Activated CD4-positive, alpha-beta T cell treated with anti-CD3 and anti-CD28 coated beads, Interleukin-2, amount 50 U/mL, for 4 hours (primary cell): Measurements from ENCODE around the gene SELENOS.

ENCODE experiments used
- DNase-seq, 2 experiments: peaks; one replicate each; pipeline ENCODE4 v3.0.0-alpha.2; 2020

SELENOS gene

DNA sequence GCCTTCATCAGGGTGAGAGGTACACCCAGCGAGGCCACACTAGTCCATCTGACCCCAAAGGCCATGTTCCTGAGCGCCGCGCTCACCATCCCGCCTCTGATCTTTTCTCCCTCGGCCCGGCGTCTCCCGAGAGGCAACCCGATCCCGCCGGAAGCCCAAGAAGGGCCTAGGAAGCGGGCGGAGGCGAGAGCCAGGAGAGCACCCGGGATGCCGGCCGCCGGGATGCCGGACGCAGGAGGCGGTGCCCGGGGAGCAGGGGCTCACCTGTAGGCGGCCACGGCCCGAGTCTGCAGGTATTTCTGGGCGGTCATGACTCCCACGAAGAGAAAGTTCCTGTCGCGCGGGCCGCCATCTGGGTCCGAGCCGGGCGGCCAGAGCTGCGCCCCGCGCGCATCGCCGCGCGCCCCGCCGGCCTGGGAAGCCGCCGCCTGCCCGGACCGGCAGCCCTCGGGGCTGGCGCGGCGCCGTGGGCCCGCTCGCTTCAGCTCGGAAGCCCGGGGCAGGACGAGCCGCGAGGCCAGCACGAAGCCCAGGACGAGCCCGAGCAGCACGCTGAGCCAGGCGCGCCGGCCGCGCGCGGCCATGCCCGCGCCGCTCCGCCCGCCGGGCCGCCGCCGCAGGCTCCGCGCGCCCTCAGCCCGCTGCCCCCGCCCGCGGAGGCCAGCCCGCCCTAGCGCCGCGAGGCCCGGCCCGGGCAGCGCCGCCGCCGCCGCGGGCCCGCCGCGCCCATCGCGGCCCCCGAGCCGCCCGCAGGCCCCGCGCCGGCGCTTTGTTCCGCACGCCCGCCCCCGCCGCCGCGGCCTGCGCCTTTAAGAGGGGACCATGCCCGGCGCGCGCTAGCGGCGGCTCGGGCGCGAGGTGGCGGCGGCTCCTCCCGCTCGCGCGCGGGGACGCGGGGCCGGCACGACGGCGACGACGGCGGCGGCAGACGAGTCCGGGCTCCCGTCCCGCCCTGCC is 26.1 kb downstream of the SELENOS start:
- DNase-seq, result peak in 1 of 2 experiments; percentile 29

DNA sequence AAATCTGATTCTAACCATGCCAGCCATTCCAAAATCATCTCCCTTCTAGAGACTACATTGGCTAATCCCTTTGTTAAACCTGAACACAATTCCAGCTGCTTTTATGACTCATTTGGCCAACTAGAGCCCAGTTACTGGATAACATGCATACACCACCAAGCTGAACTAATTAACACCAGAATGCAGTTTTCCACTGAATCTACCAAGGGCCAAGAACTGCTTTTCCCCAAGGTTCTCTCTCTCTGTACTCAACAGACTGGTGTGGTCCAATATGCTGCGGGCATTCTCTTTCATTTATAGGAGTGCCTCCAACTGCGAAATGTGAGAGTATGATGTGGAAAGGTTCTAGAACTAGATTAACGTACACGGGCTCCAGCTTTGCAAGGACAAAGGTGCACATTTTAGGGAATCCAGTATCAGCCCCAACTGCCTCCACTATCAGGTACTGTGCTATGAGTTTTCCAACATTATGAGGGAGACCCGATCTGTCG is 26.9 kb downstream of the SELENOS start:
- no peak for DNase-seq

DNA sequence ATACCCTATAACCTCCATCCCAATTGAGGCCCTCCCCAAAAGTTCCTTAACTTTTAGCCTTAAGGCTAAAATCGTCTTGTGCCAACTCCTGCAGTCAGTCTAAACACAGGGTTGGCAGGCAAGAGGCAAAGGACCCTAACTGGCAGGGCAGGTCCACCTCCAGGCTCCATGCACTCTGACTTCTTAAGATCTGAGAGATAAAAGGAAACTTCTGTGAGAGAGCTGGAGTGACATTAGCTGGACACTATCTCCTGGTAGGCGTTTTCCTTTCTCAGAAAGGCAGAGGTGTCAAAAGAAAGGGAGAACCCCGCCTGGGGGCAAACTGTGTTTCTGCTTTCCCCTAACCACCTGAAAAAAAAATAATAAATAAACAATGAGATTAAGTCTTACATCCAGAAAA is 29.0 kb downstream of the SELENOS start:
- no peak for DNase-seq

DNA sequence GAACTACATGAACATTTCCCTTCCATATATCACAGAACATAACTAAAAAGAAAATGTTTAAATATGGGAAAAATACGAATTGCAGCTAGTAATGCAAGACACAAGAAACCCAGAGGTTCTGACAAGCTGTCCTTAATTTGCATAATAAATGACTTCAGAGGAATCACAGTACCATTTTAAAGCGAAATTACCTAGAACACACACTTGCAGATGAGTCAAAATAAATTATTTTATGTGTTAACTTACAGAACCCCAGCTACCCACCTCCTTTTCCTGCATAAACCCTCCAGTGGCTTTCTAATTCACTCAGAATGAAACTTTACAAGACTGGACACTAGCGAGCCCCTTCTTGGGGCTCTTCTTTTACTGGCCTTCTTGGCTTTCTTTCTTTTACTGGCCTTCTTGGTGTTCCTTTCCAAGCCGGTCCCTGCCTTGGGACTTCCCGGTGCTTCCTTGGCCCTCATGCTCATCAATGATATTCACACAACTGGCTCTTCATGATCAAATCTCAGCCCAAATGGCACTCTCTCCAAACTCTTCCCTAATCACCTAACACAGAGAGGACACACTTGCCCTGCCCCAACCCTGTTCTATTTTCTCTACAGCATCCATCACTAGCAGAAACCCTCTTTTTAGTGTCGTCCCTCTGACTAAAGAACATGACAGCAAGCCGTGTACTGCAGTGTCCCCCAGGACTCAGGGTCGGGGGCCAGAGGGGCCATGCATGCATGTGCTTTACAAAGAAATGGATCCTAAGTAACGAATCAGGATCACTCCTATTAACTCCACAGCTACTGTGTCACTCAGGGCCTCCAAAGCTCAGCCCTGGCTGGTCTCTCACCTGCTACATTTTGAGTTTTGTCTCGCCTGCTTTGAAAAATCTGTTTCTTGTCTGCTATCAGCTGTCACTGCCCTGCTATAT is 30.2 kb downstream of the SELENOS start:
- DNase-seq, result no peak

DNA sequence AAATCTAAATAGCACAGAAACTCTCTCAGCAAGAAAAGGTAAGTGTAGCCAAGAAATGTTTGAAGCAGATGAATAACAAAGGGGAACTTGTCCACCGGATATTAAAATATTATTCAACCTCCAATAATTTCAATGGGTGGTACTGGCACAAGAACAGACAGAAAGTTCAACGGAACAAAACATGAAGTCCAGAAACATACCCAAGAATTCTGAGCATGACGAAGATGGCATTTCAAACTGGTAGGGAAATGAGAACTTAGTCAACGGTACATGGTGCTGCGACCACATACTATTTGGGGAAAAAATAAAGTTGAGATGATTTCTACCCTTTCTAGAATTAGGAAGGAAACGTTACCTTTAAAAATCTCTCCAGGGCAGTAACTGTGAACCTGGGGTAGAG is 30.9 kb downstream of the SELENOS start:
- DNase-seq, result no peak

DNA sequence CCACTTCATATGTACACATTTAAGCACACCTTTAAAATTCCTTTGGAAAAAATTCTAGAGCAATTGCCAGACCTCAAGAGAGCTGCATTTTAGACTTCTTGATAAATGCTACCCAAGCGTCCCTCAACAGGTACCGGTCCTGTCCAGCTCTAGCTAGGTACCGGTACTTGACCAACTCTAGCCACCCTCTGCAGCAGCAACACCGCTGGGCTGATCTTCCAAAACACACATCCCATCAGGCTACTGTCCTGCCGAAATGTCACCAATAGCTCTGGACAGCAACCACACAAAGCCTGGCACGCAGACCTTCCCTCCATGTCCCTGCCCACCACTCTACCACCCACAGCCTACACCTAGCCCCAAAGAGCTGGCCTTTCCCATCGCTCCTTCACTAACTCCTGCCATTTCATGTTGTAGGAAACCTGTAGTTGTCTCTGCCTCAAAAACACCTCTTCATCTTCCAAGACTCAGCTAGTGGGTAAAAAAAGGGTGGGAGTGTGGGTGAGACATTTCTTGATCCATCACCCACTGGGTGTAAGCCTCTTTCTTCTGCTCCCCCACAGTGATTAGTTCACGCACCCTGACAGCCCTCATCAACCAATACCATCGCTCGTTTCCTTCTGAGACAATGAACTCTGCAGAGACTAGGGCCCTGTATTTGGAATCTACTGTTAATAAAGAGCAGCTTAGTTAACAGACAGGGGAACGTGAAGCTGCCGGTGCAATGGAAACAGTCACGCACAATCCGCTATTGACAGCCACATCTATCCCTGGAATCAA is 32.2 kb downstream of the SELENOS start:
- no peak for DNase-seq

DNA sequence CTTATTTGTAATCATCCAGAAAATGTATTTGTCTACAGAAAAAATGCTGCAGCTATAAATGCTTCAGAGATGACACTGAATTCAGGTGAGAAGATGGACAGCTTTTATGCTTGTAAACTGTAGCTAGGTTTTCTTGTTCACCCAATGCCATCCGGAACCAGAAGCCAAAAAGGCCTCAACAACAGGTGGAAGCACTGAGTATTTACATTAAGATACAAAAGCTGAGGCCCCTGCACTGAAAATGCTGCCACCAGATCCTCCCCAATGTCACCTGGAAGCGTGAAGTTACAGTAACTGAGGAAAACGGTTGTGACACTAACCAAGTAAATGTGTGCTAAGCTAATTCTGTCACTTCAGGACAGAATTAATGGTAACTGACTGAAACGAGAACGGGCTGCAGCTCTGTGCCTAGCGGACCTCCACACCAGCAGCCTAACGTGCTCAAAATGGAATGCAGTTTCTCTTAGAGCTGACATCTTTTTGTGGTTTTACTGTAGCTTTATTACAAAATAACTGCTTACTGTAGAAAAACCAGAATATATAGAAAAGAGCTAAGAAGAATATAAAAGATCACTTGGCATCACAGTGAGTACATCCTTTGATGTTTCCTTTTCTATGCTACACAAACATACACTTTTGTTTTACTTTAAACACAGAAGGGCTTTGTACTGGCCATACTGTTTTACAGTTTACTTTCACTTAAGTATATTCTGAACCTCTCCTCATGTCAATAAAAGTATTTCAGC is 33.1 kb downstream of the SELENOS start:
- no peak for DNase-seq

DNA sequence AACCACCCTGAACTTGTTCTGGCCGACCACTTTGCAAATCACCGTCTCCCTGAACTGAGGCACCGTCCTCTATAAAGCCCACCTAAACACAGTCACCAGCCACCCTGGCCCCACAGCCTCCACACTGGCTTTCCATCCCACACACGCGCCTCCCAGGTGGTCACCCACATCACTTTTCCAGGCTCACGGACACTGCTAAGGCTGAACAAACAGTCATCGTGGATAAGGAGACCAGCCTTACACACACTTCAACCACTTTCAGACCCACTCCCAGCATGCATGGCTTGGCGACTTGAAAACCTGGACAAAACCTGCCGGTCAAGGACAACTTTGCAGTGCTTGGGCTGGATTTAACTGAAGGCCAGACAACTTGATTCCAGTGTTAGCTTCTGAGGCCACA is 33.9 kb downstream of the SELENOS start:
- no peak for DNase-seq

DNA sequence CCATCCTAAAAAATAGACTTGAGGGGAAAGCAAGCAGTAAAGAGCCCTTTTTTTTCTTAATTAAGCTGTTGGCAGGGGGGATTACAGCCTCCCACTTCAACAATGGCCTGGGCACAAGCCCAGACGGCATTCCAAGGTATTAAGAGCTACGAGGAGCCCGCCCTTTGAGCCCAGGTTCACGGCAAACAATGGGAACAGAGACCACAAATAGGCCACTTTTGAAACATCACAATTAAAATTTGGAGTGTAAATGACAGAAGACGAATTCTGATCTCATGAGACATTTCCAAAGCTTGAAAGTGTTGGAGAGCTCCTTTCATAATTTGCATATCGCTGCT is 34.3 kb downstream of the SELENOS start:
- no peak for DNase-seq

DNA sequence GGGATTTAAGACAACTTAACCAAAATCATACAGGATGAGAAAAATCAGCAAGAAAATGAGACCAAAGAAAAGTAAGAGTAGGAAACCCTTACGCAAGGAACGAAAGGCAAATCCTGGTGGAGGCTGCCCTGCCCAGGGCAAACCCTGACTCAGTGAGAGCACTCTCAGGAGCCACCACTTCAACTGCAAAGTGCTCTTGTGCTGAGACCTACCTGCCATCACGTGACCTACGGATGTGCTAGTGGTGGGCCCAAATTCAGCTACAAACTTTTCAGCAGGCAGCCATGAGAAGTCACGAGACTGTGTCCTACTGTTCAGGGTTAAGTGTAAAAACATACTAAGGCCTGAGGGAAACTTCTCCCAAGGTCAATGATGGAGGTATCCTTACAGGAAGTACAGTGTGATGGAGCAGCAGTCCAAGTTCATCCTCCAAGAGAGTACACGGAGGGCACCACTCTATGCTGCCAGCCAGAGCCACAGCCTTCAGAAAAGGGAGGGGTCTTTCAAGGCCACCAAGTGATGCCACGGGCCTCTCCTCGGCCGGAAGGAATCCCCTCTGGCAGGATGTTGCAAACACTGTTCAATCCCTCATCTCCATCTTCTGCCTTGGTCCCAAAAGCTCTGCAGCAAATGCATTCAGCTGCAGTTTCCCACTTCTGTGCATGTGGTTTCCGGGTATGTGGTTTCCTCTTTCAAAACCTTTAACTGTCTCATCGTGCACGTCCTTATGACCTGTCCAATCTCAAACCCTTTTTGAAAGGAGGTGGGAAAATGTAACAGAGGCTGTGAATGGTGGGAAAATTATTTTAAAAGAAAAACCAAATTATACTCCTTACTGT is 34.9 kb downstream of the SELENOS start:
- DNase-seq, result no peak

DNA sequence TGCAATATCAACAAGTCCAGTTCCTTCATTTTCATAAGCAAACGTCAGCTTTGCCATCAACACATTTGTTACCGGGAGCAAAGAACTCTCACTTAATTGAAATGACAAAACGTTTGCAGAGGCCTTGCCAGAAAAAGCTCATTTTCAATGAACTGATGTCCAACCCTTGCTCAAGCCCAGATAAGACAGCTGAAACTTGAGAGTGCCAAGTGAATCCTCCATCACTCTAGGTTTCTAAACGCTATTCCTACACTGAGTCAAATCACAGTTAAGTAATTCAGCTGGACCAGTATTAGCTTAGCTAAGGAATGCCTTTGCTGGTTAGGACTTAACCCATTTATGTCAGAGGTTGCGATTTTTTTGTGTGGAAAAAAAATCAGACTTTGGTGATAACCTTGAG is 36.9 kb downstream of the SELENOS start:
- DNase-seq, result no peak

DNA sequence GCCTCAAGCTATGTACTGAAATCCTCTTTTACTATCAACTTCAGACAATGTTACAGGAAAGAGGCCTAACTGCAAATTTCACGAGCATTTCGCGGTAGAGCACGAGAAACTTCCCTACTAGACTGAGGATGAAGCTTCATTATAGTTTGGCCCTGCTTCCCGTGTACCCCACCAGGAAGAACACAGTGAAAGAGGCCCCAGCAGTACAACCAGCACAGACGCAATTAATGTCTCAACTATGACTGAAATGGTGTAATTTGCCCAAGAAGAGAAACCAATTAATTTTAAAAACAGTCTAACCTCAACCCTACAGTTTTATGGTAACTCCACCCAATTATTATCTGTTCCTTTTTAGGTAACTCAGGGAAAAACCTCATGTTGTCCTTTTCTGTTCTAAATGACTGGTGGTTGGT is 37.6 kb downstream of the SELENOS start:
- DNase-seq, result no peak

DNA sequence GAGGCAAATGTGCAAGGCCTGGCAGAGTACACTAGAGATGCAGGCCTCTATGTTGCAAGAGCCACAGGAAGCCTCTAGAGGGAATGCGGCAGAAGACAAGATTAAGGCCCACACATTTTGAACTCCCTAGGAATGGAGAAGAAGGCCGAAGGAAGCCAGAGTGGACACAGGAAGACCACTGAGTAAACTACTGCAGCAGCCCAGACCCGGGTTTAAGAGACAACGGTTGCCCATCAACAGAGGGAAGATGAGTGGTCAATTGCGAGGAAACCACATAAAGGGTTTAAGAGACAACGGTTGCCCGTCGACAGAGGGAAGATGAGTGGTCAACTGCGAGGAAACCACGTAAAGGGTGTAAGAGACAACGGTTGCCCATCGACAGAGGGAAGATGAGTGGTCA is 40.0 kb downstream of the SELENOS start:
- DNase-seq, result no peak

DNA sequence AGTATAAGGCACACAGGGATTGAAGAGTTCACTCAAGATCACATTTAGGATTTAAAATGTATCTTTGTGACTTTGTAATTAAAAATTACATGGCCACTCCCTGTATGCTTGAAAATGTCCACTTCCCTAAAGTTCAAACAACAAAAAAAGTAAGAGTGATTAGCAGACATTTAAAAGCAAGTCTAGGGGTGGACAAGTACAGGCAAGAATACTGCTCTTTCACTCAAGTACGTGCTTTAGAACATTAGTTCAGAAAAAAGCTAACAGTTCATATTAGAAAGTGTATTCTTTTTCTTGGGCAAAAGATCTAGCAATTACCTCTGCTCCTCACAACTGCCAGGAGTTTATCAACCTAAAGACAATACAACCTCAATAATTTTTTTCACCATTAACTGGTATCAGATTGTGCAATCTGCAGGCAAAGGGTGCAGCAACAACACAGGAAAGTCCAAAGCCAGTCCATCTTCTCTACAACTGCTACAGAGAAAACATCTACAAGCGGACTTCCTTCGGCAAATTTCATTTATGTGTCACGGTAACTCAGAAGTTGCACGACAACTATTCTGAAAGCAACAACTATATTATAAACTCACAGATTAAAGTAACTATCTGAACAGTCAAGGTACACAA is 43.5 kb downstream of the SELENOS start:
- no peak for DNase-seq

DNA sequence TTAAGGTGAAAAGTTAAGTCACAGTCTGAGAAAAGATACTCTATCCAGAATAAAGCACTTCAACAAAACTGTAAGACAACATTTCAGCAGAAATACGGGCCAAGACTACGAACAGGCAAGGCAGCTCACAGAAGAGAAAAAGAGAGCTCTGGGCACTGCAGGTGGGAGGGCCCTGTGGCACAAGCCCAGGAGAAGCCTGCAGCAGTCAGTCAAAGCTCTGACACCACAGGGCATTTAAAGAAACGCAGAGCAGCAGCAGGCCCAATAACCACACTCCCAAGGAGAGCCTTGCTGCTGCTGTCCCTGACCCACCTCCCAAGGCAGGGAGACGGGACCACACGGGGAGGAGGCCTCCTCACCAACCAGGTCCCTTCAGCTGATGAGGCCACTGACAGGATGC is 44.6 kb downstream of the SELENOS start:
- DNase-seq, result no peak

DNA sequence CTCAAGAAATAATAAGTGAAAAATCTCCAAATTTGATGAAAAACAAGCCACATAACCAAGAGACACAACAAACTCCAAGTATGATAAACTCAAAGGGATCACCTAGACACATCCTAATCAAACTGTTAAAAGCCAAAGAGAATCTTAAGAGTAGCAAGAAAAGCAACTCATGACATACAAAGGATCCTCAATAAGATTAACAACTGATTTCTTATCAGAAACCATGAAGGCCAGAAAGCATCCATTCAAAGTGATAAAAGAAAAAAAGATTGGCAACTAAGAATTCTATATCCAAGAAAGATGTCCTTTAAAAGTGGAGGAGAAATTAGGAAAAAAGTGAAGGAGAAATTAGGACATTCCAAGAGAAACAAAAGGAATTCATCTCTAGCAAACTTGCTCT is 49.0 kb downstream of the SELENOS start:
- no peak for DNase-seq

DNA sequence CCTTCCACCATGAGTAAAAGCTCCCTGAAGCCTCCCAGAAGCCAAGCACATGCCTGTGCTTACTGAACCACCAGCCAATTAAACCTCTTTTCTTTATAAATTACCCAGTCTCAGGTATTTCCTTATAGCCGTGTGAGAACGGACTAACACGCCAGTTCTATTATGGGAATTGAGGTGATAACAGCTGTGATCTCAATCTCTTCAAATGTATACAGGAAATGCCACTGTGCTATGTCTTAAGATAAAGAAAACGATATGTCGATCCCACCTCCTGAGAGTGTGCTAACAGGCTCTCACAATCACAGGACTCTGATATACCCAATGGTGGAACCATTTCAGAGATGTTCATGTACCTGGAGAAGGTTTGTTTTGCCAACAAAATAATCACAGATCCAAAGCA is 51.6 kb downstream of the SELENOS start:
- DNase-seq, result no peak
